ENCODE results near the gene TOMM20L.

DNA sequence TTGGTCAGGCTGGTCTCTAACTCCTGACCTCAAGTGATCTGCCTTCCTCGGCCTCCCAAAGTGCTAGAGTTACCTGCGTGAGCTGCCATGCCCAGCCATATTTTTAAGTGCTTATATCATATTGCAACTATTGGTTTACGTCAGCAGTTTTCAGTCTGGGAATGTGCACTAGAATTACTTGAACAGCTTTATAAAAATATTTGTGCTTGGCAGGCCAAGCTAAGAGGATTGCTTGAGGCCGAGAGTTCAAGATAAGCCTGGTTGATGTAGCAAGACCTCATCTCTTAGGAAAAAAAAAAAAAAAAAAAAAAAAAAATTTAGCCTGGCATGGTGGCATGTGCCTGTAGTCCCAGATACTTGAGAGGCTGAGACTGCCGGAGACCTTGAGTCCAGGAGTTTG is 48.9 kb downstream of the TOMM20L start:
- TF ChIP-seq, protein P1, sequence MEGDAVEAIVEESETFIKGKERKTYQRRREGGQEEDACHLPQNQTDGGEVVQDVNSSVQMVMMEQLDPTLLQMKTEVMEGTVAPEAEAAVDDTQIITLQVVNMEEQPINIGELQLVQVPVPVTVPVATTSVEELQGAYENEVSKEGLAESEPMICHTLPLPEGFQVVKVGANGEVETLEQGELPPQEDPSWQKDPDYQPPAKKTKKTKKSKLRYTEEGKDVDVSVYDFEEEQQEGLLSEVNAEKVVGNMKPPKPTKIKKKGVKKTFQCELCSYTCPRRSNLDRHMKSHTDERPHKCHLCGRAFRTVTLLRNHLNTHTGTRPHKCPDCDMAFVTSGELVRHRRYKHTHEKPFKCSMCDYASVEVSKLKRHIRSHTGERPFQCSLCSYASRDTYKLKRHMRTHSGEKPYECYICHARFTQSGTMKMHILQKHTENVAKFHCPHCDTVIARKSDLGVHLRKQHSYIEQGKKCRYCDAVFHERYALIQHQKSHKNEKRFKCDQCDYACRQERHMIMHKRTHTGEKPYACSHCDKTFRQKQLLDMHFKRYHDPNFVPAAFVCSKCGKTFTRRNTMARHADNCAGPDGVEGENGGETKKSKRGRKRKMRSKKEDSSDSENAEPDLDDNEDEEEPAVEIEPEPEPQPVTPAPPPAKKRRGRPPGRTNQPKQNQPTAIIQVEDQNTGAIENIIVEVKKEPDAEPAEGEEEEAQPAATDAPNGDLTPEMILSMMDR (IDR thresholded peaks at IDR 0.05 in 8 of 11, conservative IDR thresholded peaks at IDR 0.05 in 3 of 11) = no peak
- no peak for TF ChIP-seq POLR2AphosphoS5 (IDR thresholded peaks at IDR 0.05)

All from spleen (tissue), 7 donors.